GM21528 (cell line): ENCODE data around the gene SF3B2.
A peak's percentile ranks its signal among the peaks of the same experiment; 100 is the strongest.
"Not testable (repeated sequence)": the region's sequence is repeated elsewhere in the genome, so short reads cannot be mapped to it uniquely, and the experiment has no call there.

Source experiments
- ATAC-seq: cut with Tn5 transposase; IDR thresholded peaks from one replicate; pipeline ENCODE4 v1.9.1; 2021; ENCODE audit warnings: mild to moderate bottlenecking, moderate library complexity; ENCODE audit not compliant: unreplicated experiment, low FRiP score

The SF3B2 gene

GRCh38 chr11:66100272-66101065 lies 48.3 kb downstream of the SF3B2 start:
- peak; percentile 65 for ATAC-seq

GRCh38 chr11:66101066-66101464 lies 48.9 kb downstream of the SF3B2 start:
- peak; percentile 29 for ATAC-seq

GRCh38 chr11:66104057-66104638 lies 52.0 kb downstream of the SF3B2 start:
- ATAC-seq = no peak

- ATAC-seq = no peak
Measured at GRCh38 chr11:66106786-66107599, 54.8 kb downstream of the SF3B2 start.

GRCh38 chr11:66107600-66108510 lies 55.7 kb downstream of the SF3B2 start:
- ATAC-seq = no peak

- no peak for ATAC-seq
Measured at GRCh38 chr11:66109294-66109693, 57.1 kb downstream of the SF3B2 start.

- no peak for ATAC-seq
Measured at GRCh38 chr11:66111158-66111557, 59.0 kb downstream of the SF3B2 start.

- no peak for ATAC-seq
Measured at GRCh38 chr11:66112041-66112491, 59.9 kb downstream of the SF3B2 start.

- no peak for ATAC-seq
Measured at GRCh38 chr11:66112601-66113499, 60.7 kb downstream of the SF3B2 start.

- not testable (repeated sequence) for ATAC-seq
Measured at GRCh38 chr11:66114957-66115356, 62.8 kb downstream of the SF3B2 start.

GRCh38 chr11:66115638-66116301 lies 63.6 kb downstream of the SF3B2 start:
- ATAC-seq = peak; percentile 53

GRCh38 chr11:66116576-66117361 lies 64.6 kb downstream of the SF3B2 start:
- ATAC-seq = no peak

GRCh38 chr11:66118847-66119246 lies 66.7 kb downstream of the SF3B2 start:
- no peak for ATAC-seq
